Skeletal muscle tissue (tissue), 4 donors: ENCODE data around the gene TMEM107. TPM values are rescaled to one million over a fixed set of nuclear protein-coding genes. Genes with fewer than 3 reads are reported as not detected.
"Not testable (repeated sequence)": the region's sequence is repeated elsewhere in the genome, so short reads cannot be mapped to it uniquely, and the experiment has no call there.

ENCODE experiments used
- H3K27ac ChIP-seq: one replicate; pipeline ENCODE4 v1.7.0; 2013; ENCODE audit warnings: mild to moderate bottlenecking, low read depth, low read length, inconsistent platforms
- H3K27me3 ChIP-seq, 3 donors: one replicate each; pipeline ENCODE4 v1.7.0; 2013; ENCODE audit warnings: low read length in 3 of 3; ENCODE audit not compliant: control insufficient read depth in 3 of 3, insufficient read depth in 3 of 3
- H3K36me3 ChIP-seq, 3 donors: one replicate each; pipeline ENCODE4 v1.7.0; 2013; ENCODE audit warnings: low read length in 3 of 3; ENCODE audit not compliant: control insufficient read depth in 3 of 3, insufficient read depth in 3 of 3
- H3K4me1 ChIP-seq, 3 donors: one replicate each; pipeline ENCODE4 v1.7.0; 2013; ENCODE audit warnings: low read length in 3 of 3, mild to moderate bottlenecking in 3 of 3; ENCODE audit not compliant: control insufficient read depth in 3 of 3, insufficient read depth in 3 of 3
- H3K4me3 ChIP-seq, 3 donors: one replicate each; pipeline ENCODE4 v1.7.0; 2013; ENCODE audit warnings: low read length in 3 of 3
- H3K9ac ChIP-seq, 3 donors: one replicate each; pipeline ENCODE4 v1.7.0; 2013; ENCODE audit warnings: low read length in 3 of 3, mild to moderate bottlenecking in 3 of 3, moderate library complexity in 2 of 3, low read depth in 1 of 3
- H3K9me3 ChIP-seq, 3 donors: one replicate each; pipeline ENCODE4 v1.7.0; 2013; ENCODE audit warnings: low read length in 3 of 3; ENCODE audit not compliant: control insufficient read depth in 3 of 3
- total RNA-seq: library from RNA; depleted of rRNA; stranded (reverse); fragments of >200 nt; gene quantifications from one replicate; pipeline ENCODE4 v1.2.3, GENCODE V29; 2014
- donor health status: Osteomylitis.

Gene TMEM107
- total RNA-seq, 1 donor from 2014 or later = 25.1 TPM

DNA sequence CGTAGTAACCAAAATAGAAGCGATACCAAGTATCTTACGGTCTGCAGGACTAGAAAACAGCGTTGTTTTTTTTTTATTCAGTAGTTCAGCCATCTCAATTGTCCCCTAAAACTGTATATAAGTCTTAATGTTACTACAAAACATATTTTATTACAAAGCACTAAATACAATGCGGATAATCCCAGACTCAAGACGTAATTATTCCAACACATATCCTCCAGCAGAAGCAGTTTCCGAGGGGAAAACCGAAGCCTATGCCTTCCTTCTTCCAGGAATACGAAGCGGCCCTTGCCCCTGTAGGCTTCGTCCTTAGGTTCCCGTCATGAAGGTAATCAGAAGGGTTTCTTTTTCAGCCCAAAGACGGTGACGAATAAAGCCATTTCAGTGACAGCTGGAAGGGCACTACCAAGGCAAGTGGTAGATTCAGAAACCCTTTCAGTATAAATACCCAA, 2.3 kb downstream of the TMEM107 start:
- H3K9me3 ChIP-seq = no peaks in the 10 kb centered on the region
- peak overlapping the region; percentile 36 to 76 (median 70) for H3K4me3 ChIP-seq
- H3K36me3 ChIP-seq = no peaks in the 10 kb centered on the region
- H3K9ac ChIP-seq = peak overlapping the region in 2 of 3 donors; percentile 70 to 82
- peaks cover 20 to 28% (median 28%) of the 10 kb centered on the region in 3 donors for H3K4me1 ChIP-seq
- H3K27me3 ChIP-seq = no peaks in the 10 kb centered on the region
- peak overlapping the region; percentile 83 for H3K27ac ChIP-seq

DNA sequence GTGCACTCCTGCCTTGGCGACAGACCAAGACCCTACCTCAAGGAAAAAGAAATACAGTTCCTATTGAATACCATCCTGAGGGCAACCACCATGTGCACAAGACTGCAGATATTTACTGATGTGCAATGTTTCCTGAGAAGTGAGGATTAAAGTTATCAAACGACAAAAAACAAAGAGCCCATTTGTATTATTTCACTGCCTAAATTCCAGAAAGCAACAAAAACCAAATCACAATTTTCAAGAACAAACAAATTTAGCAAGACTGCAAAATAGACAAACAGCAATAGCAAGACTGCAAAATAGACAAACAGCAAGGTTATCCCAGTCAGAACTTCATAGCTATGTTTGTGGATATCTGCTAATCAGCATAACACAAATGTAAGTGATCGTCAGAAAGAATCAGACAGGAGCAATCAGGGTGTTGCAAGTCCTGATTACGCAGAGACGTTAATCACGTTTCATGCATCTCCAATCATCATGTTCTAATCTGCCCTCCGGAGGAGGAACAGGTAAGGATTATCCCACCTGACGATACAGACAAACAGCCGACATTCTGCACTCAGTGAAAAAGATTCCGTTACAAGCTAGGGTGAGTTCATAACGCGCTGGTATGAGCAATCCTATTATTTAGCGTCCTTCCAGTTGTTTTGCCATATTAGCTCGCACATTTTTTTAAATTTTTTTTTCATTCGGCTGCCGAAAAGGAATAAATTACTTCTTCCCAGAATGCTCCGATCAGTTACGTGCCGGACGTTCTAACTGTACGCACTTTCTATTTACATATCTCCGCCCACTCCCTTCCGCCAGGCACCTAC, 2.9 kb downstream of the TMEM107 start:
- no peaks in the 10 kb centered on the region for H3K36me3 ChIP-seq
- peak overlapping the region; percentile 83 for H3K27ac ChIP-seq
- peak overlapping the region; percentile 36 to 76 (median 70) for H3K4me3 ChIP-seq
- H3K4me1 ChIP-seq = peaks cover 20 to 28% (median 28%) of the 10 kb centered on the region in 3 donors
- no peaks in the 10 kb centered on the region for H3K27me3 ChIP-seq
- H3K9ac ChIP-seq = peak overlapping the region; percentile 70 to 87 (median 82)
- no peaks in the 10 kb centered on the region for H3K9me3 ChIP-seq

DNA sequence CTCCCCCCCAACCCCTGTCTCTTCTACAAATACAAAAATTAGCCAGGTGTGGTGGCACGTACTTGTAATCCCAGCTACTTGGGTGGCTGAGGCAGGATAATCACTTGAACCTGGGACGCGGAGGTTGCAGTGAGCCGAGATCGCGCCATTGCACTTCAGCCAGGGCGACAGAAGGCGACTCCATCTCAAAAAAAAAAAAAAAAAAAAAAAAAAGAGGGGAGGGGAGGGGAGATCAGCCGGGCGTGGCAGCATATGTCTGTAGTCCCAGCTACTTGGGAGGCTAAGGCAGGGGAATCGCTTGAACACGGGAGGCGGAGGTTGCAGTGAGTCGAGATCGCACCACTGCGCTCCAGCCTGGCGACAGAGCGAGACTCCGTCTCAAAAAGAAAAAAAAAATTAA, 6.0 kb downstream of the TMEM107 start:
- not testable (repeated sequence) for H3K36me3 ChIP-seq, H3K9ac ChIP-seq, H3K9me3 ChIP-seq, H3K4me3 ChIP-seq, H3K27ac ChIP-seq, H3K27me3 ChIP-seq
- peaks cover 7 to 16% (median 11%) of the 10 kb centered on the region in 3 donors for H3K4me1 ChIP-seq

DNA sequence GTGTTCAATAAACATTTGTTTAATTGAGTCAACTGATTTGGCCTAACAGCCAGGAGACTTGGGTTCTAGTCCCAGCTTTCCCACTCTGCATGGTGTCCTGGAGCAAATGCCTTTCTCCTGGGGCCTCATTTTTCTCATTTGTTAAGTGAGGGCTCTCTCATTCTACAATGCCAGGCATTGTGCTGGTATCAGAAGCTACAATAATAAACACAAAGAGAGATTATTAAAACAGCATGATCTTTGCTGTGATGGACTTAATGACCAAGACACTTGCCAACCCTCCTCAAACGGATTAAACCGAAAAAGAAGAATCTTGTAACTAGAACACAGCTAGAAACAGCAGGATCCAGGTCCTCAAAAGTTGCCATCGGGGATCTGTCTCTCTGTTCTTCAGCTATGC, 8.7 kb downstream of the TMEM107 start:
- Histone ChIP-seq H3K9me3 (no peaks in the 10 kb centered on the region), H3K4me3 (no peak overlapping the region), H3K4me1 (peaks cover 20 to 25% (median 24%) of the 10 kb centered on the region in 3 donors), H3K27me3 (no peaks in the 10 kb centered on the region), H3K9ac (no peak overlapping the region), H3K27ac (no peak overlapping the region), H3K36me3 (no peaks in the 10 kb centered on the region)

DNA sequence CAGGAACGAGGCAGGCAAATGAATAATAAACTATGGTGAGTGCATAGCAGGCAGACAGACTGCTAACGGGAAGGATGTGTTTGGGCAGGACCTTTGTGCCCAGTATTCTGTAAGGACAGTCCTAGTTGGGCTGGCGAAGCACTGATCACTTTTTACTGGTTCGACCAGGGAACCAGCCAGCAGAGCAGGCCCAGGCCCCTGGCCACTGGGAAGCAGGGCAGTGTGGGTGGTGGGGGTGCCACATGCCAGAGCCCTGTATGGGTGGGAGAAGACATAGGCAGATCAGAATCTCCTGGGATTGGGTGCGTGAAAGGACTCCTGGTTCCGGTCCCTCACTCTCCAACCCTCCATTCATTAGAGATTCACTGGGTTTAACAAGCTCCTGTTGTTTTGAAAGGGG, 9.4 kb downstream of the TMEM107 start:
- Histone ChIP-seq H3K9ac (peak overlapping the region in 1 of 3 donors; percentile 8), H3K9me3 (no peaks in the 10 kb centered on the region), H3K36me3 (peaks cover 2 to 3% (median 2%) of the 10 kb centered on the region in 3 donors), H3K4me3 (no peak overlapping the region), H3K27ac (no peak overlapping the region), H3K4me1 (peaks cover 23 to 30% (median 26%) of the 10 kb centered on the region in 3 donors), H3K27me3 (no peaks in the 10 kb centered on the region)

DNA sequence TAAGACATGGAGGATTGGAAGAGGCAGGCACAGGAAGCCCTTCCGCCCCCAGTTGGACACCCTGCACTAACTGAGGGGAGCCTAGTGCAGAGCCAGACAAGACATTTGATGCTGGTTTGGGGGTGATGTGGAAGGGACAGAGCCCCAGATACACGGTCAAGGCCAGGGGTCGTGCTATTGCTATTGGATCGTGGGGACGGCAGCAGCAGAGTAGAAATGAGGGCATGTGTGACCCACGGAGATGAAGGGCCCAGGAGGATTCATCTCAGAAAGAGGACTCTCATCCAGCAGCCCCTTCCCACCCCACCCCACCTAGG, 11.4 kb downstream of the TMEM107 start:
- Histone ChIP-seq H3K36me3 (peaks cover 17 to 20% (median 18%) of the 10 kb centered on the region in 3 donors), H3K27me3 (no peaks in the 10 kb centered on the region), H3K27ac (peak overlapping the region; percentile 99), H3K9ac (peak overlapping the region in 2 of 3 donors; percentile 84 to 99), H3K9me3 (no peaks in the 10 kb centered on the region), H3K4me3 (peak overlapping the region; percentile 15 to 77 (median 35)), H3K4me1 (peaks cover 35 to 45% (median 39%) of the 10 kb centered on the region in 3 donors)

DNA sequence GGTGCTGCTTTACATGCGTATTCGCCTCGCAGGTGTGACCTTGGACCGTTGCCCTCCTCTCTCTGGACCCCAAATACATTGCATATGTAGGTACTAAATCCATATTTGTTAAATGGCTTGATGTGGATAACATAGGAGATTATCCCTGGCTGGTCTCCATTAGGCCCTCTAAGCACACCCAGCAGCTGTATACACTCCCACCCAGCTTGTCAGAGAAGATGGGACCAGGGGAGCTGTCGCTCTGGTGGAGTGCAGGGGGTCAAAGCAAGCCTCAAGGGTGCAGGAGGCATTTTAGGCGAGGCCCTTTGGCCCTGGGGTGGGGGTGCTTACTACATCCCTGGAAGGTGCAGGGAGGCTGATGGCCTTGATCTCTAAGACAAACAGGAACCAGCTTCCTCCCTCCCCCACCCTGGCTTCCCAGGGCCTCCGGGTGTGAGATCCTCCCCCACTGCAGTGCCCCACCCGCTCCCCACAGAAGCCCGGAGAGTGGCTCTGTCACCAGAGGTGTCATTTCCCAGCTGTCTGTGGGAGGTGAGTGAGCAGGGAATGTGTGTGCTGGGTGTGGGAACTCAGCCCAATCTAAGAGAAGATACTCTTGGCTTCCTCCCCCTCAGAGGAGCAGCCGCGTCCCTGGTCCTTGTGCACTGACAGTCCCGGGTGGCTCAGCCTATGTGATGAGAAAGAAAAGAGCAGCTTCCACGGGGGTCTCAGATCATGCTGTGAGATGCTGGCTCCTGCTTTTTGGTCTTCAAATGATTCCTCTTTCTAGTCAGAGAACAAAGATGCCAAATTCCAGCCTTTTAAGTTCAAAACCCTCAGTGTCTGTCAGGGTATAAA, 12.0 kb downstream of the TMEM107 start:
- Histone ChIP-seq H3K36me3 (peaks cover 20 to 23% (median 23%) of the 10 kb centered on the region in 3 donors), H3K9me3 (no peaks in the 10 kb centered on the region), H3K27ac (peak overlapping the region; percentile 99), H3K4me1 (peaks cover 38 to 51% (median 43%) of the 10 kb centered on the region in 3 donors), H3K9ac (peak overlapping the region; percentile 82 to 99 (median 84)), H3K27me3 (no peaks in the 10 kb centered on the region), H3K4me3 (peak overlapping the region; percentile 15 to 77 (median 70))

DNA sequence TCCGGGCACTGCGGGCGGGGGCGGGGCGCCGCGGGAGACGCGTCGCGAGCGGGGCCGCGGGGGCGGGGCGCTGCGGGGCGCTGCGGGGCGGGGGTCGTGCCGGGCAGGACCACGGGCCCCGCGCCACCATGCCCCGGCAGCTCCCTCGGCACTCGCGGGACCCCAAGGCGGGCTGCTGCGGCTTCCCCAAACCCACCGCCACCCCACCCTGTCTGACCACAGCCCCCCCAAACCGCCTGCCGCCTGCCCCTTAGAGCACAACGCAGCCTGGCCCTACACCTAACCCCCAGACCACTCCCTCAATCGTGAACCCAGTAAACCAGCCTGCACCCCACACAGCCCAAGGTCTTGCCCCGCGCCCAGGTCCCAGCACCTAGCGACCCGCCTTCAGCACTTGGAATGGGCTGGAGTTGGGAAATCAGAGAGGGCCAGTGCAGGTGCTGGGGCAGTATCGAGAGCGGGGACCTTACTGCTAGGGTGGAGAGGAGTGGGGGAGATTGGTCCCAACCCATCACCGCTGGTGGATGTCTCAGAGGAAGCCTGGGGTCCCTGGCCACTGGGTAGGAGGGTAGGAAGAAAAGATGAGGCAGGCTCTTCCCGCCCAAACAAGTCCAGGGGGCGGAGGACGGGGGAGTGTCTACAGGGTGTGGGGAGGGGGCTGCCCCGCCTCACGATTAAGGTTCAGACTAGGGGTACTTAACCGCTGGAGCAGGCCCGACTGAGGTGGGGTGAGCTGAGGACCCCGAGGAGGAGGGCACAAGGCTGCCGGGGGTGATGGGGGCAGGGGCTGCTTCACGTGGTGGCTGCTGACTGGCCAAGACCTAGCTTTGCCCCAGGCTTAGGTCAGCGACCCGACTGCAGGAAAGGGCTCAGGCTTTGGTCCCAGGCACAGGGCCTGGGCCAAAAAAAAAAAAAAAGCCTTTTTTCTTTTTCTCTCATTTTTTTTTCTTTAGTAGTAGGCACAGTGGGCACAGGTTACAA, 12.9 kb downstream of the TMEM107 start:
- Histone ChIP-seq H3K9ac (peak overlapping the region; percentile 82 to 99 (median 84)), H3K27ac (peak overlapping the region; percentile 99), H3K4me3 (peak overlapping the region; percentile 61 to 77 (median 70)), H3K36me3 (peaks cover 20 to 23% (median 23%) of the 10 kb centered on the region in 3 donors), H3K27me3 (no peaks in the 10 kb centered on the region), H3K9me3 (no peaks in the 10 kb centered on the region), H3K4me1 (peaks cover 43 to 57% (median 48%) of the 10 kb centered on the region in 3 donors)
